ENCODE results near the gene EFCAB12. TPM values are rescaled to one million over a fixed set of nuclear protein-coding genes. Genes with fewer than 3 reads are reported as not detected.

The EFCAB12 gene
- total and polyA plus RNA-seq, 2 of the 13 experiments (the other 11 are each of a cell fraction or from before 2014, with no cell fraction given): 0.31 to 2.4 TPM

- no peak for TF ChIP-seq ZFP36 (IDR thresholded peaks at IDR 0.05; ENCODE audit: borderline replicate concordance, low read depth, low read length, partially characterized antibody)
- no peak for TF ChIP-seq ZNF317 (CRISPR knock-in tag; IDR thresholded peaks at IDR 0.05)
- TF ChIP-seq, protein P1, sequence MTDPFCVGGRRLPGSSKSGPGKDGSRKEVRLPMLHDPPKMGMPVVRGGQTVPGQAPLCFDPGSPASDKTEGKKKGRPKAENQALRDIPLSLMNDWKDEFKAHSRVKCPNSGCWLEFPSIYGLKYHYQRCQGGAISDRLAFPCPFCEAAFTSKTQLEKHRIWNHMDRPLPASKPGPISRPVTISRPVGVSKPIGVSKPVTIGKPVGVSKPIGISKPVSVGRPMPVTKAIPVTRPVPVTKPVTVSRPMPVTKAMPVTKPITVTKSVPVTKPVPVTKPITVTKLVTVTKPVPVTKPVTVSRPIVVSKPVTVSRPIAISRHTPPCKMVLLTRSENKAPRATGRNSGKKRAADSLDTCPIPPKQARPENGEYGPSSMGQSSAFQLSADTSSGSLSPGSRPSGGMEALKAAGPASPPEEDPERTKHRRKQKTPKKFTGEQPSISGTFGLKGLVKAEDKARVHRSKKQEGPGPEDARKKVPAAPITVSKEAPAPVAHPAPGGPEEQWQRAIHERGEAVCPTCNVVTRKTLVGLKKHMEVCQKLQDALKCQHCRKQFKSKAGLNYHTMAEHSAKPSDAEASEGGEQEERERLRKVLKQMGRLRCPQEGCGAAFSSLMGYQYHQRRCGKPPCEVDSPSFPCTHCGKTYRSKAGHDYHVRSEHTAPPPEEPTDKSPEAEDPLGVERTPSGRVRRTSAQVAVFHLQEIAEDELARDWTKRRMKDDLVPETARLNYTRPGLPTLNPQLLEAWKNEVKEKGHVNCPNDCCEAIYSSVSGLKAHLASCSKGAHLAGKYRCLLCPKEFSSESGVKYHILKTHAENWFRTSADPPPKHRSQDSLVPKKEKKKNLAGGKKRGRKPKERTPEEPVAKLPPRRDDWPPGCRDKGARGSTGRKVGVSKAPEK (CRISPR knock-in tag; IDR thresholded peaks at IDR 0.05; ENCODE audit: borderline replicate concordance): 0 out of 2 replicates have a peak, but pooled peaks have one; percentile 49
- TF ChIP-seq HNRNPK (IDR thresholded peaks at IDR 0.05; ENCODE audit: low read depth, low read length, poor library complexity, severe bottlenecking): no peak
- no peak for TF ChIP-seq NONO (IDR thresholded peaks at IDR 0.05)
- 0 out of 2 replicates have a peak, but pooled peaks have one; percentile 36 for TF ChIP-seq NONO (CRISPR knock-in tag; conservative IDR thresholded peaks at IDR 0.05)
- 0 out of 2 replicates have a peak, but pooled peaks have one; percentile 49 for TF ChIP-seq ZFP62 (CRISPR knock-in tag; IDR thresholded peaks at IDR 0.05)
- peak; percentile 40; the same call in 1 of the 2 replicates for TF ChIP-seq HOXD1 (CRISPR knock-in tag; IDR thresholded peaks at IDR 0.05)
- TF ChIP-seq TMF1 (CRISPR knock-in tag; IDR thresholded peaks at IDR 0.05; ENCODE audit: low read depth): no peak
- peak; percentile 66; the same call in 1 of the 2 replicates for TF ChIP-seq POLR2G (IDR thresholded peaks at IDR 0.05; ENCODE audit: low read depth, low read length)
- 0 out of 2 replicates have a peak, but pooled peaks have one; percentile 59 for TF ChIP-seq SP4 (CRISPR knock-in tag; IDR thresholded peaks at IDR 0.05)
- TF ChIP-seq ZSCAN20 (CRISPR knock-in tag; IDR thresholded peaks at IDR 0.05; ENCODE audit: borderline replicate concordance): 0 out of 2 replicates have a peak, but pooled peaks have one; percentile 35
- peak; percentile 38; the same call in 1 of the 2 replicates for TF ChIP-seq ZNF747 (CRISPR knock-in tag; IDR thresholded peaks at IDR 0.05; ENCODE audit: borderline replicate concordance)
- TF ChIP-seq ZNF687 (CRISPR knock-in tag; IDR thresholded peaks at IDR 0.05): peak; percentile 73
- TF ChIP-seq CREM (IDR thresholded peaks at IDR 0.05): no peak
- TF ChIP-seq CREM (CRISPR knock-in tag; IDR thresholded peaks at IDR 0.05): no peak
- peak; percentile 55 for TF ChIP-seq MED1 (CRISPR knock-in tag; IDR thresholded peaks at IDR 0.05)
- TF ChIP-seq ZNF615 (CRISPR knock-in tag; IDR thresholded peaks at IDR 0.05; ENCODE audit: borderline replicate concordance): no peak
- peak; percentile 48; the same call in 1 of the 2 replicates for TF ChIP-seq ZNF232 (CRISPR knock-in tag; IDR thresholded peaks at IDR 0.05; ENCODE audit: borderline replicate concordance)
- 0 out of 2 replicates have a peak, but pooled peaks have one; percentile 9 for TF ChIP-seq MNT (IDR thresholded peaks at IDR 0.05)
- 0 out of 2 replicates have a peak, but pooled peaks have one; percentile 47 for TF ChIP-seq BRCA1 (CRISPR knock-in tag; IDR thresholded peaks at IDR 0.05)
Observed at GRCh38 chr3:129428376-129429079, at the start of gene EFCAB12 (continued).

All from HepG2 (cell line).